ENCODE data around the gene VEZT.
"Not testable (repeated sequence)": the region's sequence is repeated elsewhere in the genome, so short reads cannot be mapped to it uniquely, and the experiment has no call there.

DNA sequence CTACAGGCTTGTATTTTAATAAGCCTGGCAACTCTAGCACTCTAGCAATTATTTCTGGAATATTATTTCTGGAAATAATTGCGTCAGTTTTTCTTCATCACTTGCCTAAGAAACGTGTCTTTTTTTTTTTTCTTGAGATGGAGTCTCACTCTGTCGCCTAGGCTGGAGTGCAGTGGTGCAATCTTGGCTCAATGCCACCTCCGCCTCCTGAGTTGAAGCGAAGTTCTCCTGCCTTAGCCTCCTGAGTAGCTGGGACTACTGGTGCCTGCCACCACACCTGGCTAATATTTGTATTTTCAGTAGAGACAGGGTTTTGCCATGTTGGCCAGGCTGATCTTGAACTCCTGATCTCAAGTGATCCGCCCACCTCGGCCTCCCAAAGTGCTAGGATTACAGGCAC, 106.6 kb downstream of the VEZT start:
- TF ChIP-seq, protein P1, sequence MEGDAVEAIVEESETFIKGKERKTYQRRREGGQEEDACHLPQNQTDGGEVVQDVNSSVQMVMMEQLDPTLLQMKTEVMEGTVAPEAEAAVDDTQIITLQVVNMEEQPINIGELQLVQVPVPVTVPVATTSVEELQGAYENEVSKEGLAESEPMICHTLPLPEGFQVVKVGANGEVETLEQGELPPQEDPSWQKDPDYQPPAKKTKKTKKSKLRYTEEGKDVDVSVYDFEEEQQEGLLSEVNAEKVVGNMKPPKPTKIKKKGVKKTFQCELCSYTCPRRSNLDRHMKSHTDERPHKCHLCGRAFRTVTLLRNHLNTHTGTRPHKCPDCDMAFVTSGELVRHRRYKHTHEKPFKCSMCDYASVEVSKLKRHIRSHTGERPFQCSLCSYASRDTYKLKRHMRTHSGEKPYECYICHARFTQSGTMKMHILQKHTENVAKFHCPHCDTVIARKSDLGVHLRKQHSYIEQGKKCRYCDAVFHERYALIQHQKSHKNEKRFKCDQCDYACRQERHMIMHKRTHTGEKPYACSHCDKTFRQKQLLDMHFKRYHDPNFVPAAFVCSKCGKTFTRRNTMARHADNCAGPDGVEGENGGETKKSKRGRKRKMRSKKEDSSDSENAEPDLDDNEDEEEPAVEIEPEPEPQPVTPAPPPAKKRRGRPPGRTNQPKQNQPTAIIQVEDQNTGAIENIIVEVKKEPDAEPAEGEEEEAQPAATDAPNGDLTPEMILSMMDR (IDR thresholded peaks at IDR 0.05; ENCODE audit: low read depth, low read length, poor library complexity, severe bottlenecking) = not testable (repeated sequence)
- TF ChIP-seq EZH2phosphoT487 (IDR thresholded peaks at IDR 0.05; ENCODE audit: borderline replicate concordance, low read length) = not testable (repeated sequence)

Measured in DOHH2 (cell line).